Activated naive CD8-positive, alpha-beta T cell (primary cell): Measurements from ENCODE around the gene C1orf105.

Experiments used
- H3K27ac Mint-ChIP-seq: one replicate; pipeline ENCODE4 v1.8.0; 2021; ENCODE audit warnings: mixed read lengths
- H3K27me3 Mint-ChIP-seq: one replicate; pipeline ENCODE4 v1.8.0; 2021; ENCODE audit warnings: mixed read lengths
- H3K36me3 Mint-ChIP-seq: one replicate; pipeline ENCODE4 v1.8.0; 2021; ENCODE audit warnings: mixed read lengths
- H3K4me1 Mint-ChIP-seq: one replicate; pipeline ENCODE4 v1.8.0; 2021; ENCODE audit warnings: low read depth, mixed read lengths
- H3K4me3 Mint-ChIP-seq: one replicate; pipeline ENCODE4 v1.8.0; 2021; ENCODE audit warnings: mild to moderate bottlenecking, mixed read lengths
- H3K9me3 Mint-ChIP-seq: one replicate; pipeline ENCODE4 v1.8.0; 2021; ENCODE audit warnings: low read depth, mixed read lengths

C1orf105 gene

DNA sequence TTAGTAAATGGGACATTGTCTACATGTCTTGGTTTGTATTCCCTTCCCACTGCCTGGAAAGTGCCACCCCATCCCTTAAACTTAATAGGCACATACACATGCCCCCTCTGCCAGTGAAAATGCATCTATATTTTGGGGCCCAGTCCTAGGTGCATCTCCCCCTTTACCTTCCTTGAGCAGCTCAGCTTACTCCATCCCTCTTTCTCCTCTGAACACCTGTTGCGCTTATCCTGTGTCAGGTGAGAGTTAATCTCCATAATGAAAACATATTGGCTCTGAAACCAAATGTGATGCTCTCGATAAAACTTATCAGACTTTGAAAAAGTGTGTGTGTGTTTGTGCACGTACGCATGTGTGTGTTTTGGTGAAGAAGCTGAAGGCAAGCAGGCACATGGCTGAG lies 97.1 kb downstream of the C1orf105 start:
- Mint-ChIP-seq H3K27me3 (no peaks in the 10 kb centered on the region), H3K9me3 (no peaks in the 10 kb centered on the region), H3K27ac (no peak overlapping the region), H3K4me1 (no peaks in the 10 kb centered on the region), H3K36me3 (peaks cover 2% of the 10 kb centered on the region), H3K4me3 (no peak overlapping the region)
